Sigmoid colon (tissue), 4 donors: Measurements from ENCODE around the gene SASS6.

Experiments
- CTCF ChIP-seq, 4 experiments: fragments of 450-650 bp in 3 of 4; fragments of 200-600 bp in 1 of 4; IDR thresholded peaks; one replicate each; pipeline ENCODE4 v1.5.1; 2016 to 2019; ENCODE audit warnings: antibody characterized with exemption in 4 of 4, mild to moderate bottlenecking in 3 of 4, moderate library complexity in 2 of 4
- EP300 ChIP-seq, 4 donors: sonication (generic); formaldehyde crosslinking; IDR thresholded peaks; one replicate each; pipeline ENCODE4 v1.6.1; 2017; ENCODE audit warnings: antibody characterized with exemption in 4 of 4
- POLR2A ChIP-seq, 2 donors: fragments of 450-650 bp; IDR thresholded peaks; one replicate each; pipeline ENCODE4 v1.6.1; 2016; ENCODE audit warnings: antibody characterized with exemption in 2 of 2, mild to moderate bottlenecking in 2 of 2, moderate library complexity in 2 of 2

GRCh38 chr1:100070201-100070939 lies 62.4 kb downstream of the SASS6 start:
- TF ChIP-seq EP300 (IDR thresholded peaks at IDR 0.05) (no peak), POLR2A (IDR thresholded peaks at IDR 0.05) (no peak), CTCF (IDR thresholded peaks at IDR 0.05) (no peak)
